Measurements from ENCODE around the gene CTNNA3. TPM values are rescaled to one million over a fixed set of nuclear protein-coding genes. Genes with fewer than 3 reads are reported as not detected.
A peak's percentile ranks its signal among the peaks of the same experiment; 100 is the strongest.

CTNNA3 gene
- total RNA-seq (1 to 10 TPM in 4 of 7 donors, under 1 TPM in 3; 0.51 to 2.4 (median 1.1) TPM), polyA plus RNA-seq (under 1 TPM in 2 of 3 donors, not detected in 1; 0.03 to 0.13 TPM)
- long read RNA-seq, donor 1 = 0 reads
- long read RNA-seq, donor 2 = 0 reads

- Histone ChIP-seq H3K9me3 (no peaks in the 10 kb centered on the region), H3K4me1 (peaks cover 0 to 7% (median 2%) of the 10 kb centered on the region in 6 donors), H3K27ac (peak within 1 kb of the TSS in 4 of 8 donors; percentile 24 to 58 (median 52)), H3K4me3 (peak within 1 kb of the TSS in 2 of 8 donors; percentile 17 to 25), H3K27me3 (replicated peaks in 1 of 7) (peaks cover 0 to 10% (median 0%) of the 10 kb centered on the region in 7 donors), H3K36me3 (no peaks in the 10 kb centered on the region)
- intact Hi-C loops (cut with DNase I; ENCODE audit: low total_unique reads) = no loop called here
- no peak for TF ChIP-seq POLR2A (IDR thresholded peaks at IDR 0.05)
- TF ChIP-seq POLR2AphosphoS5 (IDR thresholded peaks at IDR 0.05) = no peak
- TF ChIP-seq CTCF (IDR thresholded peaks at IDR 0.05 in 8 of 11, conservative IDR thresholded peaks at IDR 0.05 in 3 of 11) = no peak
- 33 to 58% (median 48%) methylated on average over 6 of the region's 6 CpGs for WGBS, 5 donors
- DNase-seq = no peak
Measured at GRCh38 chr10:67696029-67696428, at the start of gene CTNNA3. Gene CTNNA3, minus strand, starts transcription at chr10:67696195.

- Histone ChIP-seq H3K4me3 (no peak overlapping the region), H3K27me3 (replicated peaks in 1 of 7) (peaks cover 0 to 9% (median 0%) of the 10 kb centered on the region in 7 donors), H3K4me1 (no peaks in the 10 kb centered on the region), H3K27ac (no peak overlapping the region), H3K36me3 (no peaks in the 10 kb centered on the region), H3K9me3 (peaks cover 0 to 3% (median 0%) of the 10 kb centered on the region in 8 donors)
- WGBS, 5 donors = 74 to 87% (median 75%) methylated on average over 4 of the region's 4 CpGs
- intact Hi-C loops (cut with DNase I; ENCODE audit: low total_unique reads) = no loop called here
- no peak for DNase-seq
- TF ChIP-seq CTCF (IDR thresholded peaks at IDR 0.05 in 8 of 11, conservative IDR thresholded peaks at IDR 0.05 in 3 of 11) = no peak
Measured at GRCh38 chr10:67735430-67735829, 39.4 kb upstream of the CTNNA3 start.

GRCh38 chr10:67733511-67733910 lies 37.5 kb upstream of the CTNNA3 start:
- Histone ChIP-seq H3K27ac (no peak overlapping the region), H3K4me1 (no peaks in the 10 kb centered on the region), H3K36me3 (no peaks in the 10 kb centered on the region), H3K9me3 (no peaks in the 10 kb centered on the region), H3K4me3 (no peak overlapping the region), H3K27me3 (replicated peaks in 1 of 7) (peaks cover 0 to 9% (median 0%) of the 10 kb centered on the region in 7 donors)
- TF ChIP-seq POLR2AphosphoS5 (IDR thresholded peaks at IDR 0.05) (no peak), CTCF (IDR thresholded peaks at IDR 0.05 in 8 of 11, conservative IDR thresholded peaks at IDR 0.05 in 3 of 11) (no peak), POLR2A (IDR thresholded peaks at IDR 0.05) (no peak)
- WGBS, 5 donors = 89 to 100% (median 94%) methylated on average over 1 of the region's 1 CpG
- intact Hi-C loops (cut with DNase I; ENCODE audit: low total_unique reads) = no loop called here
- no peak for DNase-seq

GRCh38 chr10:67725567-67725966 lies 29.6 kb upstream of the CTNNA3 start:
- DNase-seq = no peak
- Histone ChIP-seq H3K4me3 (no peak overlapping the region), H3K27ac (no peak overlapping the region), H3K9me3 (no peaks in the 10 kb centered on the region), H3K27me3 (replicated peaks in 1 of 7) (no peaks in the 10 kb centered on the region), H3K4me1 (no peaks in the 10 kb centered on the region), H3K36me3 (no peaks in the 10 kb centered on the region)
- 77 to 95% (median 92%) methylated on average over 2 of the region's 2 CpGs for WGBS, 5 donors
- intact Hi-C loops (cut with DNase I; ENCODE audit: low total_unique reads) = no loop called here
- TF ChIP-seq CTCF (IDR thresholded peaks at IDR 0.05 in 8 of 11, conservative IDR thresholded peaks at IDR 0.05 in 3 of 11) = no peak
- no peak for TF ChIP-seq POLR2A (IDR thresholded peaks at IDR 0.05)
- no peak for TF ChIP-seq POLR2AphosphoS5 (IDR thresholded peaks at IDR 0.05)

Measured in spleen (tissue), 13 donors.